Esophagus squamous epithelium (tissue), 4 donors: ENCODE measurements around the gene AUTS2.

Experiments used
- POLR2A ChIP-seq, 4 donors: fragments of 450-650 bp; IDR thresholded peaks; one replicate each; pipeline ENCODE4 v1.6.1; 2017; ENCODE audit warnings: antibody characterized with exemption in 4 of 4, mild to moderate bottlenecking in 4 of 4, moderate library complexity in 3 of 4
- TF ChIP-seq, protein P1 (sequence below), 6 experiments: fragments of 450-650 bp in 4 of 6; fragments of 200-600 bp in 2 of 6; sonication (generic) in 2 of 6; IDR thresholded peaks; one replicate each; pipeline ENCODE4 v1.5.1; 2016 to 2019; ENCODE audit warnings: antibody characterized with exemption in 6 of 6, mild to moderate bottlenecking in 4 of 6, moderate library complexity in 4 of 6

DNA sequence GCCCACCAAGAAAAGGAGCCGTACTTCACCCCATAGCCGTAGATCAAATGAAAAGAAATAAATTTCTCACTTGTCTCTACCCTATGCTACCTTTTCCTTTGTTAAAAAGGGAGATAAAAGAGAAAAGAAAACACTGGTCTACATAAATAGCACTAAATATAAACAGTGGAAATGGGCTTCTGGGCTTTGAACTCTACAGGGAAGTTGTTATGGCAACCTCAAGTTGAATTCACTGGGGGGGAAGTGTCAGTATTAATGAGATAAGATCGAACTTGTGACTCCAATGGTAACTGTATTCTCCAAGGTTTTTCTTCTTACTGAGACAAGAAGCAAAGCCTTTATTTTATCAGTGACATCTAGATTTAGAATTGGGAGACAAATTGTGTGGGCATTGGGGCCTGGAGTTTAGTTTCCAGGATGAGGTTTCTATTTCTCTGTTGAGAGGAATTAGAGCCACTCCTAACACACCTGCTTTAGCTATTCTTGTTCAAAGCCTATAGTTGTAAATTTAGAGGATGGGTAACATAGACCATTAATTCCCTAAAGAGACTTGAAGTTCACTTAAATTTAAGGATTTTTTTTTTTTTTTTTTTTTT, 929.3 kb downstream of the AUTS2 start:
- TF ChIP-seq, protein P1, sequence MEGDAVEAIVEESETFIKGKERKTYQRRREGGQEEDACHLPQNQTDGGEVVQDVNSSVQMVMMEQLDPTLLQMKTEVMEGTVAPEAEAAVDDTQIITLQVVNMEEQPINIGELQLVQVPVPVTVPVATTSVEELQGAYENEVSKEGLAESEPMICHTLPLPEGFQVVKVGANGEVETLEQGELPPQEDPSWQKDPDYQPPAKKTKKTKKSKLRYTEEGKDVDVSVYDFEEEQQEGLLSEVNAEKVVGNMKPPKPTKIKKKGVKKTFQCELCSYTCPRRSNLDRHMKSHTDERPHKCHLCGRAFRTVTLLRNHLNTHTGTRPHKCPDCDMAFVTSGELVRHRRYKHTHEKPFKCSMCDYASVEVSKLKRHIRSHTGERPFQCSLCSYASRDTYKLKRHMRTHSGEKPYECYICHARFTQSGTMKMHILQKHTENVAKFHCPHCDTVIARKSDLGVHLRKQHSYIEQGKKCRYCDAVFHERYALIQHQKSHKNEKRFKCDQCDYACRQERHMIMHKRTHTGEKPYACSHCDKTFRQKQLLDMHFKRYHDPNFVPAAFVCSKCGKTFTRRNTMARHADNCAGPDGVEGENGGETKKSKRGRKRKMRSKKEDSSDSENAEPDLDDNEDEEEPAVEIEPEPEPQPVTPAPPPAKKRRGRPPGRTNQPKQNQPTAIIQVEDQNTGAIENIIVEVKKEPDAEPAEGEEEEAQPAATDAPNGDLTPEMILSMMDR (IDR thresholded peaks at IDR 0.05), result no peak
- no peak for TF ChIP-seq POLR2A (IDR thresholded peaks at IDR 0.05)
